GM19438 (cell line): ENCODE data around the gene PRH1.

ENCODE experiments used
- ATAC-seq: cut with Tn5 transposase; IDR thresholded peaks from one replicate; pipeline ENCODE4 v1.9.1; 2021; ENCODE audit warnings: low read depth; ENCODE audit not compliant: unreplicated experiment

PRH1 gene

DNA sequence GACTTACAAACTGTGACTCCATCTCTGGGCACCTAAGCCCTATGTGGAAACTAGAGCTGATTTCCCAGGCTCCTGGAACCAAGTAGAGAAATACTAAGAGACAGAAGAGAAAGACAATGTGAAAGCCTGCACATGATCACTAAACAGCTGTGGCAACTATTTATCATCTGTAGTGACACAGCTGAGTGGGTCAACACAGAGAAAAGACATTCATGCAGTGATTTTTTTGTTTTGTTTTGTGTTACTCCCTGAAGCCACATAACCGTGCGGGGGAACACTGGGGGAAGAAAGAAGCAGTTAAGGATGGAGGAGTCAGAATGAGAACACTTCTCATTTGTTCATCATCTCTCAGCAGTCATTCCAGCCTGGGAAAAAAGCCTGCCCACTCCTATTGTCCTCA, 36.3 kb downstream of the PRH1 start:
- no peak for ATAC-seq

GRCh38 chr12:10842862-10843261, 41.2 kb downstream of the PRH1 start:
- ATAC-seq: no peak

DNA sequence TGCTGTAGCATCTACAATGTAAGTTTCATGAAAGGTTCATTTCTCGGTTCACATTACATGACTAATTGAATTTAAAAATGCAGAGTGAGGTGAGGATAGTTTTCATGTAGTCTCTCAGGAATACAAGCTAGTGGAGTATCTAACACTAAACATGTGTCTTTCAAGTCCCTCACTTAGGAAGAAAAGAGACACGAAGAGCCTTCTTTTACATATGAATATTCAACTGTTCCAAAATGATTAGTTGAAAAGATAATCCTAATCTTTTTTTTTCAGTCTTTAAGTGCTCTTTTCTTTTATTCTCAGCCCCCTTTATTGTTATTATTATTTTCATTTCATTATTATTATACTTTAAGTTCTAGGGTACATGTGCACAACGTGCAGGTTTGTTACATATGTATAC, 45.6 kb downstream of the PRH1 start:
- ATAC-seq: no peak
